K562 (cell line): ENCODE measurements around the gene EGFR. TPM values are rescaled to one million over a fixed set of nuclear protein-coding genes. Genes with fewer than 3 reads are reported as not detected.

ENCODE experiments used
- E2F3 ChIP-seq: fragments of 250-450 bp; sonication (Bioruptor Pico); IDR thresholded peaks from 2 replicates; pipeline ENCODE4 v1.4.0; 2020; ENCODE audit warnings: mild to moderate bottlenecking
- NONO ChIP-seq, 2 experiments: fragments of 200-400 bp in 1 of 2; fragments of 450-650 bp in 1 of 2; formaldehyde crosslinking in 1 of 2; IDR thresholded peaks; 2 replicates each; pipeline ENCODE4 v1.6.1; 2017; ENCODE audit warnings: low read depth in 2 of 2, mild to moderate bottlenecking in 2 of 2, moderate library complexity in 2 of 2, low read length in 1 of 2
- SNIP1 ChIP-seq: fragments of 450-650 bp; IDR thresholded peaks from 2 replicates; pipeline ENCODE4 v1.7.1; 2017; ENCODE audit warnings: low read depth, mild to moderate bottlenecking
- TBL1XR1 ChIP-seq, 2 experiments: IDR thresholded peaks; 2 replicates each; pipeline ENCODE4 v1.6.1; 2012; ENCODE audit warnings: improper control_type of control experiment in 2 of 2, low read length in 2 of 2, mild to moderate bottlenecking in 1 of 2
- ZKSCAN3 ChIP-seq: fragments of 250-450 bp; sonication (Bioruptor Pico); IDR thresholded peaks from 2 replicates; pipeline ENCODE4 v1.4.0; 2020
- ZNF212 ChIP-seq: fragments of 450-650 bp; formaldehyde crosslinking; IDR thresholded peaks from 2 replicates; pipeline ENCODE4 v1.4.0; 2020; ENCODE audit warnings: mild to moderate bottlenecking
- polyA plus RNA-seq, 8 experiments: library from polyadenylated mRNA; depleted of rRNA in 4 of 8; stranded (reverse) in 5 of 8; unstranded in 3 of 8; fragments of >200 nt; fragmentation: Nextera tagmentation in 2 of 8; fragmentation: Illumina TruSeq in 1 of 8; extraction: Ambion mirVana in 2 of 8; extraction: Trizol in 1 of 8; gene quantifications; 2 replicates each; pipeline versions ENCODE4 v1.2.1 to v1.2.3, GENCODE V29; 2011 to 2014; ENCODE audit warnings: inconsistent platforms in 1 of 8, missing spikeins in 1 of 8
- total RNA-seq, 7 experiments: library from RNA; depleted of rRNA in 6 of 7; stranded (reverse); fragments of >200 nt in 6 of 7; fragmentation: Illumina TruSeq in 2 of 7; extraction: Trizol in 2 of 7; gene quantifications; 2 replicates each; pipeline versions ENCODE4 v1.2.1 to v1.2.3, GENCODE V29; 2011 to 2021; ENCODE audit warnings: low replicate concordance in 1 of 7
- TF ChIP-seq, protein P1 (sequence below): fragments of 200-600 bp; sonication (generic); IDR thresholded peaks from one replicate; pipeline ENCODE4 v1.6.1; 2012; ENCODE audit warnings: mild to moderate bottlenecking, low read depth, low read length, inconsistent platforms
- TF ChIP-seq, protein P2 (sequence below): fragments of 150-350 bp; conservative IDR thresholded peaks from 2 replicates; pipeline ENCODE4 v1.6.1; 2014; ENCODE audit warnings: low read length
- TF ChIP-seq, protein P3 (sequence below): fragments of 250-450 bp; sonication (Bioruptor Pico); IDR thresholded peaks from 2 replicates; pipeline ENCODE4 v1.5.0; 2021
- TF ChIP-seq, protein P4 (sequence below): IDR thresholded peaks from 2 replicates; pipeline ENCODE4 v1.6.1; 2011; ENCODE audit warnings: borderline replicate concordance, low read depth, mild to moderate bottlenecking, moderate library complexity, low read length; ENCODE audit not compliant: insufficient read depth, poor library complexity, severe bottlenecking

Gene EGFR
- total and polyA plus RNA-seq, 9 of the 15 experiments (the other 6 are each of a cell fraction or from before 2014, with no cell fraction given): 0.13 TPM; not detected in 8

DNA sequence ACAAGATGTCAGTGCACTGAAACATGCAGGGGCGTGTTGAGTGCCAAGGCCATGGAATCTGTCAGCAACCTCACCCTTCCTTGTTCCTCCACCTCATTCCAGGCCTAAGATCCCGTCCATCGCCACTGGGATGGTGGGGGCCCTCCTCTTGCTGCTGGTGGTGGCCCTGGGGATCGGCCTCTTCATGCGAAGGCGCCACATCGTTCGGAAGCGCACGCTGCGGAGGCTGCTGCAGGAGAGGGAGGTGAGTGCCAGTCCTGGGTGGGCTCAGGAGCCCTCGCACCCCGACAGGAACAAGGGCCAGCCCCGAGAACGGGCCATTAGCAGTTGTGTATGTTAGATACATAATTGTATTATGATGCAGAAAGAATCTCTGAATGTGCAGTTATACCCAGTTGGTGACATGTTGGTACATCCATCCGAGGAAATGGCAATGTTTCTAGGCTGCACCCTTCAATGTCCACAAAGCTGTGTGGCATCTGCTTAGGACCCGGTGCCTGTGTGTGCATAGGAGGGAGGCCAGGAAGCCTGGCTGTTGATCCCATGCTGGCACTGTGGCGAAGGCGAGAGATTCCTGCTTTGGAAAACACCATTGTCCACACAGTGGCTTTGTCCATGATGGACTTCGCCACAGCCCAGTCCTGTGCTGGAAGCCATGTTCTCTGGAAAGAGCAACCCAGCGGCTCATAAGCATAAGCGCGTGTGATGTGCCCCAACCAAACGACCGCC lies 154.2 kb downstream of the EGFR start (continued):
- TF ChIP-seq, protein P1, sequence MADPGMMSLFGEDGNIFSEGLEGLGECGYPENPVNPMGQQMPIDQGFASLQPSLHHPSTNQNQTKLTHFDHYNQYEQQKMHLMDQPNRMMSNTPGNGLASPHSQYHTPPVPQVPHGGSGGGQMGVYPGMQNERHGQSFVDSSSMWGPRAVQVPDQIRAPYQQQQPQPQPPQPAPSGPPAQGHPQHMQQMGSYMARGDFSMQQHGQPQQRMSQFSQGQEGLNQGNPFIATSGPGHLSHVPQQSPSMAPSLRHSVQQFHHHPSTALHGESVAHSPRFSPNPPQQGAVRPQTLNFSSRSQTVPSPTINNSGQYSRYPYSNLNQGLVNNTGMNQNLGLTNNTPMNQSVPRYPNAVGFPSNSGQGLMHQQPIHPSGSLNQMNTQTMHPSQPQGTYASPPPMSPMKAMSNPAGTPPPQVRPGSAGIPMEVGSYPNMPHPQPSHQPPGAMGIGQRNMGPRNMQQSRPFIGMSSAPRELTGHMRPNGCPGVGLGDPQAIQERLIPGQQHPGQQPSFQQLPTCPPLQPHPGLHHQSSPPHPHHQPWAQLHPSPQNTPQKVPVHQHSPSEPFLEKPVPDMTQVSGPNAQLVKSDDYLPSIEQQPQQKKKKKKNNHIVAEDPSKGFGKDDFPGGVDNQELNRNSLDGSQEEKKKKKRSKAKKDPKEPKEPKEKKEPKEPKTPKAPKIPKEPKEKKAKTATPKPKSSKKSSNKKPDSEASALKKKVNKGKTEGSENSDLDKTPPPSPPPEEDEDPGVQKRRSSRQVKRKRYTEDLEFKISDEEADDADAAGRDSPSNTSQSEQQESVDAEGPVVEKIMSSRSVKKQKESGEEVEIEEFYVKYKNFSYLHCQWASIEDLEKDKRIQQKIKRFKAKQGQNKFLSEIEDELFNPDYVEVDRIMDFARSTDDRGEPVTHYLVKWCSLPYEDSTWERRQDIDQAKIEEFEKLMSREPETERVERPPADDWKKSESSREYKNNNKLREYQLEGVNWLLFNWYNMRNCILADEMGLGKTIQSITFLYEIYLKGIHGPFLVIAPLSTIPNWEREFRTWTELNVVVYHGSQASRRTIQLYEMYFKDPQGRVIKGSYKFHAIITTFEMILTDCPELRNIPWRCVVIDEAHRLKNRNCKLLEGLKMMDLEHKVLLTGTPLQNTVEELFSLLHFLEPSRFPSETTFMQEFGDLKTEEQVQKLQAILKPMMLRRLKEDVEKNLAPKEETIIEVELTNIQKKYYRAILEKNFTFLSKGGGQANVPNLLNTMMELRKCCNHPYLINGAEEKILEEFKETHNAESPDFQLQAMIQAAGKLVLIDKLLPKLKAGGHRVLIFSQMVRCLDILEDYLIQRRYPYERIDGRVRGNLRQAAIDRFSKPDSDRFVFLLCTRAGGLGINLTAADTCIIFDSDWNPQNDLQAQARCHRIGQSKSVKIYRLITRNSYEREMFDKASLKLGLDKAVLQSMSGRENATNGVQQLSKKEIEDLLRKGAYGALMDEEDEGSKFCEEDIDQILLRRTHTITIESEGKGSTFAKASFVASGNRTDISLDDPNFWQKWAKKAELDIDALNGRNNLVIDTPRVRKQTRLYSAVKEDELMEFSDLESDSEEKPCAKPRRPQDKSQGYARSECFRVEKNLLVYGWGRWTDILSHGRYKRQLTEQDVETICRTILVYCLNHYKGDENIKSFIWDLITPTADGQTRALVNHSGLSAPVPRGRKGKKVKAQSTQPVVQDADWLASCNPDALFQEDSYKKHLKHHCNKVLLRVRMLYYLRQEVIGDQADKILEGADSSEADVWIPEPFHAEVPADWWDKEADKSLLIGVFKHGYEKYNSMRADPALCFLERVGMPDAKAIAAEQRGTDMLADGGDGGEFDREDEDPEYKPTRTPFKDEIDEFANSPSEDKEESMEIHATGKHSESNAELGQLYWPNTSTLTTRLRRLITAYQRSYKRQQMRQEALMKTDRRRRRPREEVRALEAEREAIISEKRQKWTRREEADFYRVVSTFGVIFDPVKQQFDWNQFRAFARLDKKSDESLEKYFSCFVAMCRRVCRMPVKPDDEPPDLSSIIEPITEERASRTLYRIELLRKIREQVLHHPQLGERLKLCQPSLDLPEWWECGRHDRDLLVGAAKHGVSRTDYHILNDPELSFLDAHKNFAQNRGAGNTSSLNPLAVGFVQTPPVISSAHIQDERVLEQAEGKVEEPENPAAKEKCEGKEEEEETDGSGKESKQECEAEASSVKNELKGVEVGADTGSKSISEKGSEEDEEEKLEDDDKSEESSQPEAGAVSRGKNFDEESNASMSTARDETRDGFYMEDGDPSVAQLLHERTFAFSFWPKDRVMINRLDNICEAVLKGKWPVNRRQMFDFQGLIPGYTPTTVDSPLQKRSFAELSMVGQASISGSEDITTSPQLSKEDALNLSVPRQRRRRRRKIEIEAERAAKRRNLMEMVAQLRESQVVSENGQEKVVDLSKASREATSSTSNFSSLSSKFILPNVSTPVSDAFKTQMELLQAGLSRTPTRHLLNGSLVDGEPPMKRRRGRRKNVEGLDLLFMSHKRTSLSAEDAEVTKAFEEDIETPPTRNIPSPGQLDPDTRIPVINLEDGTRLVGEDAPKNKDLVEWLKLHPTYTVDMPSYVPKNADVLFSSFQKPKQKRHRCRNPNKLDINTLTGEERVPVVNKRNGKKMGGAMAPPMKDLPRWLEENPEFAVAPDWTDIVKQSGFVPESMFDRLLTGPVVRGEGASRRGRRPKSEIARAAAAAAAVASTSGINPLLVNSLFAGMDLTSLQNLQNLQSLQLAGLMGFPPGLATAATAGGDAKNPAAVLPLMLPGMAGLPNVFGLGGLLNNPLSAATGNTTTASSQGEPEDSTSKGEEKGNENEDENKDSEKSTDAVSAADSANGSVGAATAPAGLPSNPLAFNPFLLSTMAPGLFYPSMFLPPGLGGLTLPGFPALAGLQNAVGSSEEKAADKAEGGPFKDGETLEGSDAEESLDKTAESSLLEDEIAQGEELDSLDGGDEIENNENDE: no peak
- TF ChIP-seq SNIP1 (no peak), NONO (IDR thresholded peaks at IDR 0.05; ENCODE audit: low read depth in 2 of 2, low read length in 1 of 2) (no peak), TBL1XR1 (IDR thresholded peaks at IDR 0.05; ENCODE audit: low read length in 2 of 2) (no peak), E2F3 (CRISPR knock-in tag) (no peak), ZNF212 (CRISPR knock-in tag) (no peak), ZKSCAN3 (CRISPR knock-in tag) (no peak)
- TF ChIP-seq, protein P2, sequence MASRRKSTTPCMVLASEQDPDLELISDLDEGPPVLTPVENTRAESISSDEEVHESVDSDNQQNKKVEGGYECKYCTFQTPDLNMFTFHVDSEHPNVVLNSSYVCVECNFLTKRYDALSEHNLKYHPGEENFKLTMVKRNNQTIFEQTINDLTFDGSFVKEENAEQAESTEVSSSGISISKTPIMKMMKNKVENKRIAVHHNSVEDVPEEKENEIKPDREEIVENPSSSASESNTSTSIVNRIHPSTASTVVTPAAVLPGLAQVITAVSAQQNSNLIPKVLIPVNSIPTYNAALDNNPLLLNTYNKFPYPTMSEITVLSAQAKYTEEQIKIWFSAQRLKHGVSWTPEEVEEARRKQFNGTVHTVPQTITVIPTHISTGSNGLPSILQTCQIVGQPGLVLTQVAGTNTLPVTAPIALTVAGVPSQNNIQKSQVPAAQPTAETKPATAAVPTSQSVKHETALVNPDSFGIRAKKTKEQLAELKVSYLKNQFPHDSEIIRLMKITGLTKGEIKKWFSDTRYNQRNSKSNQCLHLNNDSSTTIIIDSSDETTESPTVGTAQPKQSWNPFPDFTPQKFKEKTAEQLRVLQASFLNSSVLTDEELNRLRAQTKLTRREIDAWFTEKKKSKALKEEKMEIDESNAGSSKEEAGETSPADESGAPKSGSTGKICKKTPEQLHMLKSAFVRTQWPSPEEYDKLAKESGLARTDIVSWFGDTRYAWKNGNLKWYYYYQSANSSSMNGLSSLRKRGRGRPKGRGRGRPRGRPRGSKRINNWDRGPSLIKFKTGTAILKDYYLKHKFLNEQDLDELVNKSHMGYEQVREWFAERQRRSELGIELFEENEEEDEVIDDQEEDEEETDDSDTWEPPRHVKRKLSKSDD: no peak
- TF ChIP-seq, protein P3, sequence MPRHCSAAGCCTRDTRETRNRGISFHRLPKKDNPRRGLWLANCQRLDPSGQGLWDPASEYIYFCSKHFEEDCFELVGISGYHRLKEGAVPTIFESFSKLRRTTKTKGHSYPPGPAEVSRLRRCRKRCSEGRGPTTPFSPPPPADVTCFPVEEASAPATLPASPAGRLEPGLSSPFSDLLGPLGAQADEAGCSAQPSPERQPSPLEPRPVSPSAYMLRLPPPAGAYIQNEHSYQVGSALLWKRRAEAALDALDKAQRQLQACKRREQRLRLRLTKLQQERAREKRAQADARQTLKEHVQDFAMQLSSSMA: no peak
- TF ChIP-seq, protein P4, sequence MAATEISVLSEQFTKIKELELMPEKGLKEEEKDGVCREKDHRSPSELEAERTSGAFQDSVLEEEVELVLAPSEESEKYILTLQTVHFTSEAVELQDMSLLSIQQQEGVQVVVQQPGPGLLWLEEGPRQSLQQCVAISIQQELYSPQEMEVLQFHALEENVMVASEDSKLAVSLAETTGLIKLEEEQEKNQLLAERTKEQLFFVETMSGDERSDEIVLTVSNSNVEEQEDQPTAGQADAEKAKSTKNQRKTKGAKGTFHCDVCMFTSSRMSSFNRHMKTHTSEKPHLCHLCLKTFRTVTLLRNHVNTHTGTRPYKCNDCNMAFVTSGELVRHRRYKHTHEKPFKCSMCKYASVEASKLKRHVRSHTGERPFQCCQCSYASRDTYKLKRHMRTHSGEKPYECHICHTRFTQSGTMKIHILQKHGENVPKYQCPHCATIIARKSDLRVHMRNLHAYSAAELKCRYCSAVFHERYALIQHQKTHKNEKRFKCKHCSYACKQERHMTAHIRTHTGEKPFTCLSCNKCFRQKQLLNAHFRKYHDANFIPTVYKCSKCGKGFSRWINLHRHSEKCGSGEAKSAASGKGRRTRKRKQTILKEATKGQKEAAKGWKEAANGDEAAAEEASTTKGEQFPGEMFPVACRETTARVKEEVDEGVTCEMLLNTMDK: no peak
